HG03064 (cell line): ENCODE data around the gene INCA1.
"Not testable (repeated sequence)": the region's sequence is repeated elsewhere in the genome, so short reads cannot be mapped to it uniquely, and the experiment has no call there.

Experiments
- ATAC-seq: cut with Tn5 transposase; IDR thresholded peaks from one replicate; pipeline ENCODE4 v1.9.1; 2021; ENCODE audit warnings: low read depth; ENCODE audit not compliant: unreplicated experiment

INCA1 gene, protein sequence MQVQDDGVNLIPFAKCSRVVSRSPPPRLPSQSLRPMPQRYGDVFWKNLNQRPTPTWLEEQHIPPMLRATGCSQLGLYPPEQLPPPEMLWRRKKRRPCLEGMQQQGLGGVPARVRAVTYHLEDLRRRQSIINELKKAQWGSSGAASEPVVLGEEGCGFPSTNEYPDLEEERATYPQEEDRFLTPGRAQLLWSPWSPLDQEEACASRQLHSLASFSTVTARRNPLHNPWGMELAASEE

DNA sequence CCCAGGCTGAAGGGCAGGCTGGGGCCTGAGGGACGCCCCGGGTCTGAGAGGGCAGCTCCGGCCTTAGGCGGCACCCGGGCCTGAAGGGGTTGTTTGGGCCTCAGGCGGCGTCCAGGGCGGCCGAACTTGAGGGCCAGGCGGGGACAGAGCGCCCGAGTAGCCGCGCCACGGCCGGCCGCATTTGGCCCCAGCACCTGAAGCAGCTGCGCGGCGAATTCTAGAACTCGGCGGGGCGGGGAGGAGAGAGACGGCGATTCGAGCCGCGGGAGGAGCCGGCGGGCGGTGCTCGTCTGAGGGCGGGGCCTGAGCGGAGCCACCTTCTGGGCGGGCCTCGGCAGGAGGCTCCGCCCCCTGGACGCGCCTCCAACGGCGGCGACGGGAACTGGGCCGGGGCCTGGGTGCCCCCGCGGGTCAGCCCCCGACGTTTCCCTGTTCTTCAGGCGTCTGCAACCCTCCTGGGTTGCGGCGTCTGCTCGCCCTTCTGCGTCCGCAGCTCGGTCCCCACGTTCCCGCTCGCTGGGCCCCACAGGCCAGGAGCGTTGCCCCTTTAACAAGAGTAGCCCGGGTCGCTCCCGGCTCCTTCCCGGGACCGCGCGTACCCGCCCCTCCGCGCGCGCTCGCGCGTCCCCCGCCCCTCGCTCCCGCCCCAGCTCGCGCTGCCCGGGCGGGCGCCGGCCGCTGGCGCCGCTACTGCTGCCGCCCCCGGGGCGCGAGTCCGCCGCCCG lies at the start of gene INCA1, which contains the start of gene KIF1C:
Gene INCA1 (minus strand): TSS at position 221 of the 725 bp plus-strand sequence. CDS start 3,085 bp downstream, outside the sequence.
Gene KIF1C (plus strand): TSS at position 649 of the 725 bp plus-strand sequence. CDS start 2,297 bp downstream, outside the sequence.
- ATAC-seq: peak; percentile 70

GRCh38 chr17:5045496-5045895 lies 48.2 kb upstream of the INCA1 start:
- no peak for ATAC-seq

DNA sequence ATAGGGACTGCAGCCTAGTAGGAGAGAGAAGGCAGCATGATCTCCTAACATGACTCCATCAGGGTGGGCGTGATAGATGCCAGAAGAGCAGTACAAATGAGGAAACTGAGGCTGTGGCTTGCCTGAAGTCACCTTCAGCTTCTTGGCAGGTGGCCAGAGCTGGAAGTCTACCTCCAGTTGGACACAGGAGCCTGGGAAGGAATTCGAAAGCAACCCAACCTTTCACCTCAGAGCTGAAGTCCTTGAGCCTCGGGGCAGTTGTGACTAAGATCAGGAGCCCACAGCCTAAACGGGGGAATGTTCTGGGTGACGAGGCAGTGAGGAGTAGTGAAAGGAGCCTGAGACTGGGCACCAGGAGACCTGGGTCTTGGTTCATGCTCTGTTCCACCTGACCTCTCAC lies 47.3 kb upstream of the INCA1 start:
- no peak for ATAC-seq

- ATAC-seq: no peak
Observed at GRCh38 chr17:5043524-5043923, 46.2 kb upstream of the INCA1 start.

DNA sequence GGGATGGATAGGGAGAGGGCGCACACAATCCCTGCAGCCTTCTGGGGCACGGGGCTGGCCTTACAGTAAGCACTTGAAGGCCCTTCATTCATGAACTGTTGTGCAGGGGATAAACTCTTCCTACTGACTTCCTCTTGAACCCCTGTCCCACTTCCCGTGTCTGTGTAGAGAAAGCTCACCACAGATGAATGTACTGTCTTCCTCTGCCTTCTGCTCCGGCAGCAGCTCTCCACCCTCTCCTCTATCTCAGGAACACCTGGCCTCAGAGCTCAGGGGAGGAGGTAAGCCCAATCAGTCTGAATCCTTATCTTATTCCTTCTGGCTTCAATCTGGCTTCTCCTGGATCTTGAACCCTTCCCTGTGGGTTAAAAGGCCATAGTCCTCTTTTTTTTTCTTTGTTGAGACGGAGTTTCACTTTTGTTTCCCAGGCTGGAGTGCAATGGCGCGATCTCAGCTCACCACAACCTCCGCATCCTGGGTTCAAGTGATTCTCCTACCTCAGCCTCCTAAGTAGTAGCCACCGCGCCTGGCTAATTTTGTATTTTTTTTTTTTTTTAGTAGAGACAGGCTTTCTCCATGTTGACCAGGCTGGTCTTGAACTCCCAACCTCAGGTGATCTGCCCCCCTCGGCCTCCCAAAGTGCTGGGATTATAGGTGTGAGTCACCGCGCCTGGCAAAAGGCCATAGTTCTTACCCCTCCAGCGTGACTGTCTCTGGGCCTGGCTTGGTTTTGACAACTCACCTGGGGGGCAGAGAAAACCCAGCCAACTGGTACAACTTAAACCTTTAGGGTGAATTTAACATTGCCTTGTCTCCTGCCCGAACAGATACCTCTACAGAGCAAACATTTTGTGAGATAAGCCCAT lies 45.1 kb upstream of the INCA1 start:
- no peak for ATAC-seq

- no peak for ATAC-seq
Observed at GRCh38 chr17:5035315-5035714, 38.0 kb upstream of the INCA1 start, which contains the start of gene SLC52A1. TSS of gene SLC52A1 (minus strand) at chr17:5035426. CDS start at chr17:5034606, 820 bp downstream.

- no peak for ATAC-seq
Observed at GRCh38 chr17:5034651-5035050, 37.3 kb upstream of the INCA1 start.

GRCh38 chr17:5034063-5034462 lies 36.7 kb upstream of the INCA1 start:
- ATAC-seq: no peak

DNA sequence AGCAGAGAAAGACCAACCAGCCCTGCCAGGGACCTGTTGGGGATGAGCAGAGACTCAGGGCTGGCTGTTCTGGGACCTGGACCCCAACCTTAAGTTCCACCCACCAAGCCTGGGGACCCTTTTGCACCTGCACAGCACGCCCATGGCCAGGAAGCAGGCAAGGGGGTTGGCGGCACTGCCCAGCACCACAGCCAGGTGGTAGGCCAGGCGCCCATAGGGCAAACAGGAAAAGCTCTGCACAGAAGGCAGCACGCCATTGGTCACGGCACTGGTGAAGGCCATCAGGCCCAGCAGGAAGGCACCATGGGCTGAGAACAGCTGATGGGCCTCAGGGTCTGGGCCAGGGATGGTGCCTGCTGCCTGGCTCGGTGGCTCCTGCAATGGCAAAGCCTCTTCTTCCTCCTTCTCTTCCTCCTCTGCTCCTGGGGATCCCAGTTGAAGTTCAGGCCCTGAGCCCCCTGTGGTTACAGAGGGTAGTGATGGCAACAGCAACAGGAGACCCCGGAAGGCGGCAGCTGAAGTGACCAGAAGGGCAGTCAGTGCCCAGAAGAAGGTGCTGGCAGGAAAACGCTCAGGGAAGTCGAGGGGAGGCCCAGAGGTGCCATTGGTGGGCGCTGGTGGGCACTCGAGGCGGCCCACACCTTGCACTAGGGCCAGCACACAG lies 36.2 kb upstream of the INCA1 start:
- no peak for ATAC-seq

- ATAC-seq: no peak
Observed at GRCh38 chr17:5032865-5033264, 35.5 kb upstream of the INCA1 start.

DNA sequence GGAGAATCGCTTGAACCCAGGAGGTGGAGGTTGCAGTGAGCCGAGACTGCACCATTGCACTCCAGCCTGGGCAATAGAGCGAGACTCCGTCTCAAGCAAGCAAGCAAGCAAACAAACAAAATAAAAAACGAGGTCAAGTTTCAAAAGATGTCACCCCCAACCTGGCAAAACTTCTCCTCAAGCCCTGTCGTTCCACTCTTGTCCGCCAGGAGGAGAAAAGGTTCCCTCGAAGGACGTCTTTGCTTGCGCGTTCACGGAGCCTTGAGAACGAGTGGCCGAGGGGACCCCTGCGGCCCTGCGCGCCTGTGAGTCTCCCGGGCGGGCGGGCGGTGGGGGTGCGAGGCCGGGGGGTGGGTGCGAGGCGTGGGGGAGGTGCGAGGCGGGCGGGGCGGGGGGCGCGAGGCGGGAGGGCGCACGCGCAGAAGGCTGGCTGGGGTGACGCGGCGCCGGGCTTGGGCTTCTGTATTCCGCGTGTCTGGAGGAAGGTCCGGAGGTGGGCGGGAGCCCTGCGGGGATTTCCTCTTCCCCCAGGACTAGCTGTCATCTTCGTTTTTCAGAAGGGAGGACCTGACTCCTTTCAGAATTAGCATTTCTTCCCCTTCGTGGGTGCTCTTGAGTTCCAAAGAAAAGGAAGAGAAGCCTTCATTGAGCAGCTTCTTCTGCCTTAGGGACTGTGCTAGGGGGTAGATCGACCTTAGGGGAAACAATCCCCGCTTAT lies 34.2 kb upstream of the INCA1 start:
- no peak for ATAC-seq

- not testable (repeated sequence) for ATAC-seq
Observed at GRCh38 chr17:5030168-5030567, 32.8 kb upstream of the INCA1 start.

GRCh38 chr17:5027916-5028315 lies 30.6 kb upstream of the INCA1 start:
- ATAC-seq: no peak

DNA sequence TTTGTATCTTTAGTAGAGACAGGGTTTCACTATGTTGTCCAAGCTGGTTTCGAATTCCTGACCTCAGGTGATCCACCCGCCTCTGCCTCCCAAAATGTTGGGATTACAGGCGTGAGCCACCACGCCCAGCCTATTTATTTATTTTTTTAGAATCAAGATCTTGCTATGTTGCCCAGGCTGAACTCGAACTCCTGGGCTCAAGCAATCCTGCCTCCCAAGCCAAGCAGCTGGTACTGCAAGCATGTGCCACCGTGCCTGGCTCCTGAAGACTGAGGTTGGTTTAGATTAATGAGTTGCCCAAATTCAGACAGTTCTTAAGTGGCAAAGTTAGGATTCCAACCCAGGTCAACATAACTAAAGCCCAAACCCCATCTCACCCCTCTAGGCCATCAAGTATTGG lies 30.0 kb upstream of the INCA1 start:
- ATAC-seq: no peak

DNA sequence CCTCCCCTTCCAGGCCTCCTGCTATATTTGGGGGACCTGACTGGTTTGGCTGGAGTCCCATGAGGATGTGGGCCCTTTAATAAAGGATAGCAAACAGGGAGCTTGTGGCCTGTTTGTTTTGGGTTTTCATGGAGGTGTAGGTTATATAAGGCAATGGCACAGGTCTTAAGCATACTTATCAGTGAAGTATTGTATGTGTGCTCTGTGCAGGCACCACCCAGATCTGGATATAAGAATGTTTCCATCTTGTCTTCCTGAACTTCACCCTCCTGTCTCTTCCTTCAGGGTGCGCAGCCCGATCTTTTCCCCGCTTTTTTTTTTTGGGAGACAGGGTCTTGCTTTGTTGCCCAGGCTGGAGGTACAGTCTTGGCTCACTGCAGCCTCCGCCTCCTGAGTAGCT lies 27.3 kb upstream of the INCA1 start:
- ATAC-seq: no peak

DNA sequence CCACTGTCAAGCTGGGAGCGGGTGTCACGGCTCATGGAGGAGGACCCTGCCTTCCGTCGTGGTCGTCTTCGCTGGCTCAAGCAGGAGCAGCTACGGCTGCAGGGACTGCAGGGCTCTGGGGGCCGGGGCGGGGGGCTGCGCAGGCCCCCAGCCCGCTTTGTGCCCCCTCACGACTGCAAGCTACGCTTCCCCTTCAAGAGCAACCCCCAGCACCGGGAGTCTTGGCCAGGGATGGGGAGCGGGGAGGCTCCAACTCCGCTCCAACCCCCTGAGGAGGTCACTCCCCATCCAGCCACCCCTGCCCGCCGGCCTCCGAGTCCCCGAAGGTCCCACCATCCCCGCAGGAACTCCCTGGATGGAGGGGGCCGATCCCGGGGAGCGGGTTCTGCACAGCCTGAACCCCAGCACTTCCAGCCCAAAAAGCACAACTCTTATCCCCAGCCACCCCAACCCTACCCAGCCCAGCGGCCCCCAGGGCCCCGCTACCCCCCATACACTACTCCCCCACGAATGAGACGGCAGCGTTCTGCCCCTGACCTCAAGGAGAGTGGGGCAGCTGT lies 26.3 kb upstream of the INCA1 start:
- ATAC-seq: no peak

GRCh38 chr17:5022171-5022711 lies 24.9 kb upstream of the INCA1 start:
- no peak for ATAC-seq

DNA sequence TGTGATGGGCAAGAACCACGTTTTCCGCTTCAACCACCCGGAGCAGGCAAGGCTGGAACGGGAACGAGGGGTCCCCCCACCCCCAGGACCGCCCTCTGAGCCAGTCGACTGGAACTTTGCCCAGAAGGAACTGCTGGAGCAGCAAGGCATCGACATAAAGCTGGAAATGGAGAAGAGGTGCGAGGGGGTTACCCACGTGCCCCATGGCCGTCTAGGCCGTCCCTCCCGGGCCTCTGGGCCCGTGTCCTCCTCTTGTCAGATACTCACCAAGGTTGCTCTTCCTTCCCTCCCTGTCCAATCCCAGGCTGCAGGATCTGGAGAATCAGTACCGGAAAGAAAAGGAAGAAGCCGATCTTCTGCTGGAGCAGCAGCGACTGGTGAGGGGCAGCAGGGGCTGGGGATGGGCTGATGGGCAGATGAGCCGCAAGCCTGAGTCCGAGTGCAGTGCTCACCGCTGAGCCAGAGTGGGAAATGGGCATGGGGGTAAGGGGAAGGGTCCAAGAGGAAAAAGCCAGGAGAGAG lies 23.2 kb upstream of the INCA1 start:
- ATAC-seq: no peak

GRCh38 chr17:5019475-5019956 lies 22.2 kb upstream of the INCA1 start:
- ATAC-seq: no peak
